ENCODE measurements around the gene VILL. TPM values are rescaled to one million over a fixed set of nuclear protein-coding genes. Genes with fewer than 3 reads are reported as not detected.
"Not testable (repeated sequence)": the region's sequence is repeated elsewhere in the genome, so short reads cannot be mapped to it uniquely, and the experiment has no call there.

Gene VILL
- total RNA-seq, 1 donor from 2014 or later: 19.5 TPM

GRCh38 chr3:38033586-38033985, 43.0 kb downstream of the VILL start:
- DNase-seq (ENCODE audit: low spot score): not testable (repeated sequence)

- DNase-seq (ENCODE audit: low spot score): not testable (repeated sequence)
Measured at GRCh38 chr3:38034335-38034734, 43.7 kb downstream of the VILL start.

GRCh38 chr3:38036286-38036685, 45.7 kb downstream of the VILL start:
- DNase-seq (ENCODE audit: low spot score): no peak

DNA sequence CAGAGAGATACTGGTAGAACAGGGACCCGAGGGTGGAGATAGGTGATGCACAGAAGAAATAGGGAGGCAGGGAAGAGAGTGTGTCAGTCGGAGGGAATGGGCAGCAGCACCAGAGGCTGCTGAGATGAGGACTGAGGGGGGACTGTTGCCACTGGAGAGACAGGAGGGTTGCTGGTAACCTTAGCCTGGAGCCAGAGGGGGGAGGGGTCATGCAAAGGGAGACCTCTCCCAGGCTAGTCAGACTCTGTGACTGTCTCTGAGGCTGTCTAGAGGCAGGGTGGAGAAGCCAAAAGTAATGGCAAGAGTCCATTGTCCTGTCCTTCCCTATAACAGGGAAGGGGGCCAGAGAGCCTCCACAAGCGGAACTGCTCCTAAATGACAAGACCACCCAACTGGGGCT, 46.3 kb downstream of the VILL start:
- DNase-seq (ENCODE audit: low spot score): no peak

- no peak for DNase-seq (ENCODE audit: low spot score)
Measured at GRCh38 chr3:38038447-38038911, 47.9 kb downstream of the VILL start.

DNA sequence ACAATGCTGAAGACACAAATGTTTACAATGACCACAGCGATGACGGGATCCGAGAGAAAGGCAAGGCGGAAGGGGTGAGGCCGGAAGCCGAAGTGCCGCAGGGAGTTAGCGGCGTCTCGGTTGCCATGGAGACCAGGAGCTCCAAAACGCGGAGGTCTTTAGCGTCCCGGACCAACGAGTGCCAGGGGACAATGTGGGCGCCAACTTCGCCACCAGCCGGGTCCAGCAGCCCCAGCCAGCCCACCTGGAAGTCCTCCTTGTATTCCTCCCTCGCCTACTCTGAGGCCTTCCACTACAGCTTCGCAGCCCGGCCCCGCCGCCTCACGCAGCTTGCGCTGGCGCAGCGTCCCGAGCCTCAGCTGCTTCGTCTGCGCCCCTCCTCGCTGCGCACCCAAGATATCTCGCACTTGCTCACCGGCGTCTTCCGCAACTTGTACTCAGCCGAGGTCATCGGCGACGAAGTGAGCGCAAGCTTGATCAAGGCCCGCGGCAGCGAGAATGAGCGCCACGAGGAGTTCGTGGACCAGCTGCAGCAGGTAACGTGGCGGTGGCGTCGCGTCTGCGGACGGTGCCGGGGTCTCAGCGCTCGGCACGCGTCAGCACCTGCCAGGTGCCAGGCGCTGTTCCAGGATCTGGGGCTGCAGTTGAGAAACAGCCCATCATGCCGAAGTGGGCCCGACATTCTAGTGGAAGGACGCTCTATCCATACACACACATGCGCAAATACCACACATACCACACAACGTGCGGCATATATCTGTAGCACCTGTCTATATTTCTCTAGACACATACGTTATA, 48.7 kb downstream of the VILL start, which contains the start of gene DLEC1:
DLEC1 (plus strand) TSS at position 108 of the 798 bp plus-strand sequence; CDS start at position 126, 18 bp downstream.
- DNase-seq (ENCODE audit: low spot score): peak; percentile 66

- DNase-seq (ENCODE audit: low spot score): peak; percentile 57
Measured at GRCh38 chr3:38039899-38040261, 49.3 kb downstream of the VILL start.

GRCh38 chr3:38040401-38040800, 49.8 kb downstream of the VILL start:
- DNase-seq (ENCODE audit: low spot score): no peak

DNA sequence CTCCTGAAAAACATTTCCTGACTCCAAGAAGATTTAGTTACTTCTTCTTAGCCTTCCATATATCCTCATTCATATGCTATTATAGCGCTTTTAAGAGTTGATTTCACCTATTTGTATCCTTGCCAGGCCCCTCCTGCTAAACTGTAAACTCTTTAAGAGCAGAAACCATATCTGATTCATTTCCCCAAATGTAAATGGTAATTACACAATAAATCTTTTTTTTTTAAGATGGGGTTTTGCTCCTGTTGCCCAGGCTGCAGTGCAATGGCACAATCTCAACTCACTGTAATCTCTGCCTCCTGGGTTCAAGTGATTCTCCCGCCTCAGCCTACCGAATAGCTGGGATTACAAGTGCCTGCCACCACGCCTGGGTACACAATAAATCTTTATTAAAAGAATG, 52.9 kb downstream of the VILL start:
- DNase-seq (ENCODE audit: low spot score): no peak

DNA sequence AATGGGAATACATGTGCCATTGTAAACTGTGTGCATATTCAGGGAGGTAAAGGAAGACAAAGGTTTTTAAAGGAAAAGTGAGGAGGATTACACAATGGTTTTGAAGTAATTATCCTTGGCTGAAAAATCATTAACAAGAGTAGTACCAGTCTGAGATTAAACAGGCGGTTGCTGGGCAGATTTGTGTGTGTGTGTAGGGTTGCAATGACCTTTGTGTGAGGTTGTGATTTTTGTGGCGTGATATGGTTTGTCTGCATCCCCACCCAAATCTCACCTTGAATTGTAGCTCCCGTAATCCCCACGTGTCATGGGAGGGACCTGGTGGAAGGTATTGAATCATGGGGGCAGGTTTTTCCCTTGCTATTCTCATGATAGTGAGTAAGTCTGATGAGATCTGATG, 55.4 kb downstream of the VILL start:
- no peak for DNase-seq (ENCODE audit: low spot score)

GRCh38 chr3:38046821-38047220, 56.2 kb downstream of the VILL start:
- no peak for DNase-seq (ENCODE audit: low spot score)

- no peak for DNase-seq (ENCODE audit: low spot score)
Measured at GRCh38 chr3:38047896-38048295, 57.3 kb downstream of the VILL start.

DNA sequence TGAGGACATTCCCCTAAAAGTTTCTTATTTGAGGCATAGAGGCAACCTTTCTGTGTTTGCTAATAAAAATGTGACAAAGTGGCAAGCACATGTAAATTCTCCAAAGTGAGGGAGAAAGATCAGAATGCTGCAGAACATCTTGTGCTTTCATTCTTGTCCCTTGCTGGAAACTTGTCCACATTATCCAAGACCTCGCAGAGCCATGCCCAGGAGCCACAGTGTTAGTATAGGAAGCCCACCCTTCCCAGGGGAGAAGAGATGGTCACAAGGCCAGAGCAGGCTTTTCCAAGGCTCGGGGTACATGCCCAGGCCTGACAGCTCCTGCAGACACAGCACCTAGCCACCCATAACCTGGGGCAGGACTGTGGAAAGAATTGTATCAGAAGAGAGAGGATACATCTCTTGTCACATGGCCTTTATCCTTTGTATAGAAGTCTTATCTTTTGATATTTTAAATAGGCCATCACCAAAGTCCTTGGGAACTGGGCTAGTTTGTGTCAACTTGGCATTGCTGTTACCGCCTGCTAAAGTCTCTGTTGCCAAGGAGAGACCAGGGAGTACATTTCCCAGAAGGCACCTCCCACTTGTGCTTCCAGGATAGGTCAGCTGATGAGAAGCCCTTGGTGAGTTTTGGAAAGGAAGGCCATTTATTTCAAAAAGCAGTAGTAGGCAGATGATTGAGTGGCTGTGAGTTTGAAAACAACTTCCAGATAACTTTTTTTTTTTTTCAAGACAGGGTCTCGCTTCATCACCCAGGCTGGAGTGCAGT, 59.0 kb downstream of the VILL start:
- no peak for DNase-seq (ENCODE audit: low spot score)

- DNase-seq (ENCODE audit: low spot score): no peak
Measured at GRCh38 chr3:38051131-38051530, 60.5 kb downstream of the VILL start.

DNA sequence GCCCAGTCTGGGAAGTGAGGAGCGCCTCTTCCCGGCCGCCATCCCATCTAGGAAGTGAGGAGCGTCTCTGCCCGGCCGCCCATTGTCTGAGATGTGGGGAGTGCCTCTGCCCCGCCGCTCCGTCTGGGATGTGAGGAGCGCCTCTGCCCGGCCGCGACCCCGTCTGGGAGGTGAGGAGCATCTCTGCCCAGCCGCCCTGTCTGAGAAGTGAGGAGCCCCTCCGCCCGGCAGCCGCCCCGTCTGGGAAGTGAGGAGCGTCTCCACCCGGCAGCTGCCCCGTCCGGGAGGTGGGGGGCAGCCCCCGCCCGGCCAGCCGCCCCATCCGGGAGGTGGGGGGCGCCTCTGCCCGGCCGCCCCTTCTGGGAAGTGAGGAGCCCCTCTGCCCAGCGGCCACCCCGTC, 62.7 kb downstream of the VILL start:
- DNase-seq (ENCODE audit: low spot score): not testable (repeated sequence)

DNA sequence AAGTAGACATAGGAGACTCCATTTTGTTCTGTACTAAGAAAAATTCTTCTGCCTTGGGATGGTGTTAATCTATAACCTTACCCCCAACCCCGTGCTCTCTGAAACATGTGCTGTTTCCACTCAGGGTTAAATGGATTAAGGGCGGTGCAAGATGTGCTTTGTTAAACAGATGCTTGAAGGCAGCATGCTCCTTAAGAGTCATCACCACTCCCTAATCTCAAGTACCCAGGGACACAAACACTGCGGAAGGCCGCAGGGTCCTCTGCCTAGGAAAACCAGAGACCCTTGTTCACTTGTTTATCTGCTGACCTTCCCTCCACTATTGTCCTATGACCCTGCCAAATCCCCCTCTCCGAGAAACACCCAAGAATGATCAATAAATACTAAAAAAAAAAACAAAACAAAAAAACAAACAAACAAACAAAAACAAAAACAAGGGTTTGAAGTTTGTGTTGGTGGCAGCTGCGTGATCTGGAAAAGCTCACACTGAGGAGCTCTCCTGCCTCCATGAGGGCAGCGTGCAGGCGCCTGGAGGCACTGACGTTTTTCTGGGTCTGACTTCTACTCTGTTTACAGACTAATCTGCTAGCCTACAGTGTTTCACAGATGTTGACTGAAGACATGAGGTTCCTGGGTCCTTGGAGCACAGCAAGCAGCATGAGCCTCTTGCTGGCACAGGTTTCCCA, 63.4 kb downstream of the VILL start:
- DNase-seq (ENCODE audit: low spot score): not testable (repeated sequence)

GRCh38 chr3:38054499-38055001, 64.0 kb downstream of the VILL start:
- DNase-seq (ENCODE audit: low spot score): no peak

Other genes starting within 250 kb of the VILL start
- gene CTDSPL, start 128.9 kb upstream of the VILL start, total RNA-seq (ENCODE audit: insufficient read depth, low replicate concordance): 33.9 TPM
- 31.1 TPM for gene PLCD1, start 38.9 kb downstream of the VILL start, total RNA-seq (ENCODE audit: insufficient read depth, low replicate concordance)
- gene DLEC1, start 48.4 kb downstream of the VILL start, total RNA-seq (ENCODE audit: insufficient read depth, low replicate concordance): 0.24 TPM
- 24.6 TPM for gene ACAA1, start 146.3 kb downstream of the VILL start, total RNA-seq (ENCODE audit: insufficient read depth, low replicate concordance)
- 16.4 TPM for gene MYD88, start 147.9 kb downstream of the VILL start, total RNA-seq (ENCODE audit: insufficient read depth, low replicate concordance)
- 56.6 TPM for gene OXSR1, start 174.8 kb downstream of the VILL start, total RNA-seq (ENCODE audit: insufficient read depth, low replicate concordance)